ENCODE measurements around the gene SLC15A4. TPM values are rescaled to one million over a fixed set of nuclear protein-coding genes. Genes with fewer than 3 reads are reported as not detected.
A peak's percentile ranks its signal among the peaks of the same experiment; 100 is the strongest.
"Not testable (repeated sequence)": the region's sequence is repeated elsewhere in the genome, so short reads cannot be mapped to it uniquely, and the experiment has no call there.

Gene SLC15A4
- total RNA-seq, 1 experiment from 2014 or later, result 21.6 TPM

DNA sequence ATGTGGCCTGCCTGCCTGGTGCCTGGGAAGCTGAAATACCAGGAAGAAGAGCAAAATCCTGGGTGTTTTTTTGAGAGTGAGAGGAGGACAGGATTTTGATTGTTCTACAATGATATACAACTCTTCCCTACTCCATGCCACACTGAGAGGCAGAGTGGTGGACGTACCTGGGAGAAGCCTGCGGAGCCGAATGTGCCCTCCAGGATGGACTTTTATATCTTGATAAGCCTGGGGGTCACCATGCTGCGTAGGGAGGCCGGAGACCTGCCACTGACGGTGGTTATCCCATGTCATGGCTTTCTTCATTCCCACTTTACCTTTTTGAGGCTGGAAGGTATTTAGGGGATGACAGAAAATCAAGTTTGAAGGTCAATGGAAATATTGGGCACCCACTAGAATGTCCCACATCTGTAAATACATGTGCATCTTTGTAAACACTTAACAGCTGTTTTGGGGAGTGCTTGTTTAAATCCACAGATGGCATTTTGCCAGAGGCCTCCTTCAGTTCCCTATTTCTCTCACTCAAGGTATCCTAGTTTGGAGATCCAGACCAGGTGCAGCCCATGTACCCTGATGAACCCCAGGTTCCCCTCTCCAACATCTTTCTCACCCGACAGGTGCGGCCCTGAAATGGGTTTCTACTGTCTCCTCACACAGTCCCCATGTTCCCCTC lies 28.4 kb upstream of the SLC15A4 start:
- TF ChIP-seq CTCF (conservative IDR thresholded peaks at IDR 0.05), result no peak
- Histone ChIP-seq H2BK20ac (ENCODE audit: low read depth, low read length, poor library complexity, severe bottlenecking) (no peak overlapping the region), H3K4me2 (ENCODE audit: insufficient read depth, insufficient read length, low read length) (no peak overlapping the region), H2AFZ (ENCODE audit: low read length) (no peak overlapping the region), H3K79me1 (ENCODE audit: insufficient read depth, low read depth, low read length, poor library complexity, severe bottlenecking) (no peaks in the 10 kb centered on the region), H3K4me1 (ENCODE audit: insufficient read depth, low read length) (no peaks in the 10 kb centered on the region; the same call in 1 of the 2 replicates), H3T11ph (ENCODE audit: low read length) (no peak overlapping the region), H3K27ac (ENCODE audit: insufficient read length, low read depth, low read length) (no peak overlapping the region), H3K23ac (ENCODE audit: insufficient read length, low read depth, low read length) (no peak overlapping the region), H3K23me2 (ENCODE audit: insufficient read length, low read depth, low read length, poor library complexity, severe bottlenecking) (no peaks in the 10 kb centered on the region), H3K9me3 (ENCODE audit: control insufficient read depth, low read depth, low read length) (no peaks in the 10 kb centered on the region), H2AK5ac (ENCODE audit: insufficient read length, low read length) (no peak overlapping the region), H3K79me2 (ENCODE audit: insufficient read depth, low read length) (no peaks in the 10 kb centered on the region), H3K9ac (ENCODE audit: extremely low read depth, insufficient read length, low read length) (no peak overlapping the region), H2BK120ac (ENCODE audit: low read depth, low read length, poor library complexity, severe bottlenecking) (no peak overlapping the region), H3K18ac (ENCODE audit: insufficient read length, low read depth, low read length) (no peak overlapping the region), H4K5ac (ENCODE audit: insufficient read length, low read depth, low read length) (no peak overlapping the region), H4K91ac (ENCODE audit: insufficient read length, low read depth, low read length) (no peak overlapping the region), H3K4ac (ENCODE audit: low read depth, low read length) (no peak overlapping the region), H4K20me1 (ENCODE audit: control insufficient read depth, insufficient read depth, insufficient read length) (no peaks in the 10 kb centered on the region), H2BK5ac (ENCODE audit: insufficient read length, low read length) (no peak overlapping the region), H3K14ac (ENCODE audit: insufficient read depth, low read length) (no peak overlapping the region), H2BK12ac (ENCODE audit: insufficient read length, low read depth, low read length) (no peak overlapping the region), H2BK15ac (ENCODE audit: low read depth, low read length) (no peak overlapping the region), H3K27me3 (ENCODE audit: insufficient read depth, low read length) (peaks cover 4% of the 10 kb centered on the region; the same call in 1 of the 2 replicates), H4K8ac (replicated peaks; ENCODE audit: insufficient read length, low read depth, low read length) (no peak overlapping the region), H3K56ac (ENCODE audit: insufficient read length, low read depth, low read length) (no peak overlapping the region)
- H3K27me3 Mint-ChIP-seq (ENCODE audit: low read depth), result peaks cover 43% of the 10 kb centered on the region
- H3K9me3 Mint-ChIP-seq, result peaks cover 0 to 6% of the 10 kb centered on the region in 2 experiments; a peak in 2 of 5 replicates
- H3K4me3 Mint-ChIP-seq, result 0 out of 5 replicates have a peak overlapping the region, but pooled peaks of 1 of the 2 experiments have one; percentile 3
- peaks cover 5 to 14% (median 7%) of the 10 kb centered on the region in 3 experiments; a peak in 6 of 7 replicates for H3K36me3 Mint-ChIP-seq (ENCODE audit: insufficient read depth in 1 of 3, low read depth in 3 of 3)
- no peak for DNase-seq
- H3K4me1 Mint-ChIP-seq, result peaks cover 23 to 29% of the 10 kb centered on the region in 2 experiments
- H3K27ac Mint-ChIP-seq, result no peak overlapping the region; a peak in 1 of 7 replicates
- WGBS (ENCODE audit: extremely low coverage, insufficient read length, low lambda C conversion rate), result no CpG with 5 or more reads among the region's 8 CpGs

DNA sequence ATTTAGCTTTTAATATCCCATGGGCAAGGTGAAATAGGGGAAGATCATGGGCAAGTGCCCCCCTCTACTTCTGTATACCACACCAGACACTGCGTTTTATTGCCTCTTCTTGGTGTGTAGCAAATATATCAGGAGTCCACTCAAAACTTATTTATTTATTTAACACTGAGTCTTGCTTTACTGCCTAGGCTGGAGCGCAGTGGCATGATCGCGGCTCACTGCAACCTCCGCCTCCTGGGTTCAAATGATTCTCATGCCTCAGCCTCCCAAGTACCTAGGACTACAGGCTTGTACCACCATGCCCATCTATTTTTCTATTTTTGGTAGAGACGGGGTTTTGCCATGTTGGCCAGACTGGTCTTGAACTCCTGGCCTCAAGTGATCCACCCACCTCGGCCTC lies 27.7 kb upstream of the SLC15A4 start:
- not testable (repeated sequence) for H2AFZ ChIP-seq (ENCODE audit: low read length); H4K20me1 ChIP-seq (ENCODE audit: control insufficient read depth, insufficient read depth, insufficient read length); H2BK5ac ChIP-seq (ENCODE audit: insufficient read length, low read length); H3T11ph ChIP-seq (ENCODE audit: low read length); H3K18ac ChIP-seq (ENCODE audit: insufficient read length, low read depth, low read length); H3K4me2 ChIP-seq (ENCODE audit: insufficient read depth, insufficient read length, low read length); H3K9me3 Mint-ChIP-seq; H3K79me1 ChIP-seq (ENCODE audit: insufficient read depth, low read depth, low read length, poor library complexity, severe bottlenecking); H4K8ac ChIP-seq (replicated peaks; ENCODE audit: insufficient read length, low read depth, low read length); H3K4ac ChIP-seq (ENCODE audit: low read depth, low read length); H3K4me3 Mint-ChIP-seq; H2AK5ac ChIP-seq (ENCODE audit: insufficient read length, low read length); H3K27ac Mint-ChIP-seq; H3K56ac ChIP-seq (ENCODE audit: insufficient read length, low read depth, low read length); H2BK12ac ChIP-seq (ENCODE audit: insufficient read length, low read depth, low read length); H3K9ac ChIP-seq (ENCODE audit: extremely low read depth, insufficient read length, low read length); H3K27me3 ChIP-seq (ENCODE audit: insufficient read depth, low read length); H3K79me2 ChIP-seq (ENCODE audit: insufficient read depth, low read length); H3K9me3 ChIP-seq (ENCODE audit: control insufficient read depth, low read depth, low read length); H3K4me1 ChIP-seq (ENCODE audit: insufficient read depth, low read length); H2BK120ac ChIP-seq (ENCODE audit: low read depth, low read length, poor library complexity, severe bottlenecking); H3K14ac ChIP-seq (ENCODE audit: insufficient read depth, low read length); H2BK15ac ChIP-seq (ENCODE audit: low read depth, low read length); H4K91ac ChIP-seq (ENCODE audit: insufficient read length, low read depth, low read length); H3K23ac ChIP-seq (ENCODE audit: insufficient read length, low read depth, low read length); H3K36me3 Mint-ChIP-seq (ENCODE audit: insufficient read depth in 1 of 3, low read depth in 3 of 3); DNase-seq; H4K5ac ChIP-seq (ENCODE audit: insufficient read length, low read depth, low read length); H3K23me2 ChIP-seq (ENCODE audit: insufficient read length, low read depth, low read length, poor library complexity, severe bottlenecking); H3K27ac ChIP-seq (ENCODE audit: insufficient read length, low read depth, low read length); H2BK20ac ChIP-seq (ENCODE audit: low read depth, low read length, poor library complexity, severe bottlenecking)
- WGBS (ENCODE audit: extremely low coverage, insufficient read length, low lambda C conversion rate), result no CpG with 5 or more reads among the region's 7 CpGs
- Mint-ChIP-seq H3K4me1 (peaks cover 19 to 28% of the 10 kb centered on the region in 2 experiments), H3K27me3 (ENCODE audit: low read depth) (peaks cover 40% of the 10 kb centered on the region)
